Measurements from ENCODE around the gene METTL15.
"Not testable (repeated sequence)": the region's sequence is repeated elsewhere in the genome, so short reads cannot be mapped to it uniquely, and the experiment has no call there.

Gene METTL15

DNA sequence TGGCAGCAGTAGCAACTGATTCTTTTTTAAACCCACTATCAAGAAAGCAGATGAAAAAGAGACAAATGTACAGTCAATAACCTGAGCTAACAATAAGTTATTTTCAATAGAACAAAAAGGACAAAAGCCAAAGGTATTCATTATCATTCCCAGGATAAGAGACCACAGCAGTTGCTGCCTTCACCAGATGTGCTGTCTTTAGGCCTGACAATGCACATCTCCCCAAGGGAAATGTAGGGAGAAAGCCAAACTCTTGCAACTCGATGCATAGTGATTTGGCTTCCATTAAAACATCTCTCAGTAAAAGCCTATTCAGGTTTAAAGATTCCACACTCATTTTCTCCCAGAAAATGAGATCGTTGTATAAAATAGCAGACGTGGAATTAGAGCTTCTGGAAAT is 210.7 kb downstream of the METTL15 start:
- Mint-ChIP-seq H3K9me3 (peaks cover 6% of the 10 kb centered on the region), H3K4me3 (no peak overlapping the region), H3K4me1 (peaks cover 14% of the 10 kb centered on the region), H3K36me3 (ENCODE audit: low read depth) (peaks cover 32% of the 10 kb centered on the region), H3K27me3 (ENCODE audit: low read depth, poor library complexity) (peaks cover 2% of the 10 kb centered on the region), H3K27ac (no peak overlapping the region)
- no peak for DNase-seq
- TF ChIP-seq, protein P1, sequence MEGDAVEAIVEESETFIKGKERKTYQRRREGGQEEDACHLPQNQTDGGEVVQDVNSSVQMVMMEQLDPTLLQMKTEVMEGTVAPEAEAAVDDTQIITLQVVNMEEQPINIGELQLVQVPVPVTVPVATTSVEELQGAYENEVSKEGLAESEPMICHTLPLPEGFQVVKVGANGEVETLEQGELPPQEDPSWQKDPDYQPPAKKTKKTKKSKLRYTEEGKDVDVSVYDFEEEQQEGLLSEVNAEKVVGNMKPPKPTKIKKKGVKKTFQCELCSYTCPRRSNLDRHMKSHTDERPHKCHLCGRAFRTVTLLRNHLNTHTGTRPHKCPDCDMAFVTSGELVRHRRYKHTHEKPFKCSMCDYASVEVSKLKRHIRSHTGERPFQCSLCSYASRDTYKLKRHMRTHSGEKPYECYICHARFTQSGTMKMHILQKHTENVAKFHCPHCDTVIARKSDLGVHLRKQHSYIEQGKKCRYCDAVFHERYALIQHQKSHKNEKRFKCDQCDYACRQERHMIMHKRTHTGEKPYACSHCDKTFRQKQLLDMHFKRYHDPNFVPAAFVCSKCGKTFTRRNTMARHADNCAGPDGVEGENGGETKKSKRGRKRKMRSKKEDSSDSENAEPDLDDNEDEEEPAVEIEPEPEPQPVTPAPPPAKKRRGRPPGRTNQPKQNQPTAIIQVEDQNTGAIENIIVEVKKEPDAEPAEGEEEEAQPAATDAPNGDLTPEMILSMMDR (IDR thresholded peaks at IDR 0.05), result no peak

DNA sequence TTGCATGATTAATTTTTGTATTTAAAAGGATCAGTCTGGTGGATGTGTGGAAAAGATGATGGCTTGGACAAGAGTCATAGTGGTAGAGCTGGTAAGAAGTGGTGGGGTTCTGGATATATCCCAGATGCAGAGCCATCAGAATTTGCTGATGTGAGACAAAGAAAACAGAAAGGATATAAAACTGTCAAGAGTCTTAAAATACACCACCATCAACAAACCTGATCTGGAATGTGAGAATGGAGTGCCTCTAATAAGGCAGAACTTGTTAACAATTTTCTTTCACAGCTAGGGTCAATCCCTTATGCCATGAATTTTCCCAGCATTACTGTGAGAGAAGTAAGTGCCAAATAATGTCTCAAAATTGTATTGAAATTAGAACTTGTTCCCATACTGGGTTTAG is 215.4 kb downstream of the METTL15 start:
- peaks cover 33% of the 10 kb centered on the region for H3K4me1 Mint-ChIP-seq
- TF ChIP-seq, protein P1 (IDR thresholded peaks at IDR 0.05), result no peak

DNA sequence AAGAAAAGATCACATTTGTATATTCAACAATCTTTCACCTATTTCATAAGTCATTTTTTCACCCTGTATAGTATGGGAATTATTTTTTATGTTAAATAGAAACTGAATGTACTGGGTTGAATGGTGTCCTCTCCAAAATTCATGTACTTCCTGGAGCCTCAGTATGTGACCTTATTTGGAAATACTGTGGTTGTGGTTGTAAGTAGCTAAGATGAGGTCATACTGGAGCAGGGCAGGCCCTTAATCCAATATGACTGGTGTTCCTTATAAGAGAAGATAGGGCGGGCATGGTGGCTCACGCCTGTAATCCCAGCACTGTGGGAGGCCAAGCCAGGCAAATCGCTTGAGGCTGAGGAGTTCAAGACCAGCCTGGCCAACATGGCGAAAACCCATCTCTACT is 224.2 kb downstream of the METTL15 start:
- DNase-seq; H3K4me3 Mint-ChIP-seq; H3K4me1 Mint-ChIP-seq; H3K9me3 Mint-ChIP-seq; H3K27me3 Mint-ChIP-seq (ENCODE audit: low read depth, poor library complexity); H3K27ac Mint-ChIP-seq: not testable (repeated sequence)
- H3K36me3 Mint-ChIP-seq (ENCODE audit: low read depth), result peaks cover 19% of the 10 kb centered on the region

More for the DNA sequence above, 215.4 kb downstream of the METTL15 start:
- Mint-ChIP-seq H3K27ac (peak overlapping the region; percentile 46), H3K4me3 (peak overlapping the region; percentile 26), H3K36me3 (ENCODE audit: low read depth) (peaks cover 23% of the 10 kb centered on the region), H3K27me3 (ENCODE audit: low read depth, poor library complexity) (peaks cover 2% of the 10 kb centered on the region), H3K9me3 (peaks cover 6% of the 10 kb centered on the region)
- DNase-seq, result no peak

DNA sequence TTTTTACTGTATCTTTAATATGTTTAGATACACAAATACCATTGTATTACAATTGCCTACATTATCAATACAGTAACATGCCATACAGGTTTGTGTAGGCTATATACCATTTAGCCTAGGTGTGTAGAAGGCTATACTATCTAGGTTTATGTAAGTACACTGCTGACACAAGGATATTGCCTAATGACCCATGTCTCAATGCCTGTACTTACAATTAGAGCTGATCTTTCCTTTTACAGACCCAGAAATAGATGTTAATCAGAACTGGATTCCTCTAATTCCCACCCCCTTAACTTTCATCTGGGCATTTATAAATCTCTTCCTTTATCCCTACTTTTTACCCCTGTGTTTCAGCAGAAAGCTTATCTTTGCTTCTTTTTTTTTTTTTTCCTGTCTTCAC is 229.5 kb downstream of the METTL15 start:
- Mint-ChIP-seq H3K4me1 (peaks cover under 1% of the 10 kb centered on the region), H3K27ac (no peak overlapping the region), H3K36me3 (ENCODE audit: low read depth) (peaks cover 35% of the 10 kb centered on the region), H3K9me3 (peaks cover 41% of the 10 kb centered on the region), H3K4me3 (no peak overlapping the region), H3K27me3 (ENCODE audit: low read depth, poor library complexity) (no peaks in the 10 kb centered on the region)
- DNase-seq, result no peak
- TF ChIP-seq, protein P1 (IDR thresholded peaks at IDR 0.05), result no peak

DNA sequence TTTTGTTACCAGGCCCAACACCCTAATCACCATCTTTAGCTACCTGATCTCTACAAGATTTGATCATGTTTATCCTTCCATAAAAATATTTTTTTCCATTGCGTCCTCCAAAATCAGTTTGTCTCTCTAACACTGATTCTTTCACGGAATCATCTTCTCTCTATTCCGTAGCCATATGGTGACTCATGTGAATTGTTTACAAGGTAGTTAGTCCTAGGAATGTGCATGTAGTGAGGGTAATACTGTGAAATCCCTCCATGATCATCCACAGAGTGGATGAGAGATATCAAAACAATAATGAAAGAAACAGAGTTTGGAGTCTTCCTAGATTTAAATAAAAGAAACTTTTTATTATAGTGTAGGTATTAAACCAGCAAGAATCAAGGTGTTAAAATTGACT is 230.2 kb downstream of the METTL15 start:
- TF ChIP-seq, protein P1 (IDR thresholded peaks at IDR 0.05), result no peak
- Mint-ChIP-seq H3K27me3 (ENCODE audit: low read depth, poor library complexity) (no peaks in the 10 kb centered on the region), H3K4me1 (peaks cover 7% of the 10 kb centered on the region), H3K27ac (no peak overlapping the region), H3K9me3 (peaks cover 41% of the 10 kb centered on the region), H3K4me3 (no peak overlapping the region), H3K36me3 (ENCODE audit: low read depth) (peaks cover 35% of the 10 kb centered on the region)
- DNase-seq, result no peak

DNA sequence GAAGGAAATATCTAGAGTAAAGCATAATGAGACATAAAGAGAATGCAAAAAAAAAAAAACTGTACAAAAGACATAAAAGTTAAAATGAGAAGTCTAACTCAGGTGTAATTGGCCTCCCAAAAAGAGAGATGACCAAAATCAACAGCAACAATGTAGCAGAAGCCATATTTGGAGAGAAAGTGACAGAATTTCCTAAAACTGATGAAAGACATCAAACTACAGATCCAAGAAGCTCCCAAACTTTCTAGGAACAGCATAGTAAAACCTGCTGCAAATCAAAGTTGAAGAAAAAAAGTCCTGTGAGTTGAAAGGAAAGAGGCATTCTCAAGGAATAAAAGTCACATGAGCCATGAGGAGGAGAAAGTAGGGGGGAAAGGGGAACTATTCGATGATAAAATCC is 231.3 kb downstream of the METTL15 start:
- peaks cover 13% of the 10 kb centered on the region for H3K4me1 Mint-ChIP-seq
- H3K36me3 Mint-ChIP-seq (ENCODE audit: low read depth), result peaks cover 35% of the 10 kb centered on the region
- peaks cover 41% of the 10 kb centered on the region for H3K9me3 Mint-ChIP-seq
- H3K27me3 Mint-ChIP-seq (ENCODE audit: low read depth, poor library complexity), result no peaks in the 10 kb centered on the region
- TF ChIP-seq, protein P1 (IDR thresholded peaks at IDR 0.05), result no peak
- no peak overlapping the region for H3K4me3 Mint-ChIP-seq
- H3K27ac Mint-ChIP-seq, result no peak overlapping the region
- DNase-seq, result no peak

Measured in nephron progenitor cell (in vitro differentiated cells).